Activated naive CD8-positive, alpha-beta T cell treated with anti-CD3 and anti-CD28 coated beads, Interleukin-2, amount 50 U/mL, for 24 hours (primary cell): ENCODE measurements around the gene MYO15B.
"Not testable (repeated sequence)": the region's sequence is repeated elsewhere in the genome, so short reads cannot be mapped to it uniquely, and the experiment has no call there.

Experiments
- ATAC-seq: fragments of 150-1000 bp; cut with Tn5 transposase; one replicate; pipeline ENCODE4 v1.10.0; 2021
- DNase-seq: peaks from one replicate; pipeline ENCODE4 v3.0.0; 2021
- H3K27ac Mint-ChIP-seq: one replicate; pipeline ENCODE4 v1.8.0; 2021; ENCODE audit warnings: mild to moderate bottlenecking, mixed read lengths
- H3K27me3 Mint-ChIP-seq: one replicate; pipeline ENCODE4 v1.8.0; 2021; ENCODE audit warnings: mixed read lengths
- H3K36me3 Mint-ChIP-seq: one replicate; pipeline ENCODE4 v1.8.0; 2021; ENCODE audit warnings: low read depth, mixed read lengths
- H3K4me1 Mint-ChIP-seq: one replicate; pipeline ENCODE4 v1.8.0; 2021; ENCODE audit warnings: mixed read lengths
- H3K4me3 Mint-ChIP-seq: one replicate; pipeline ENCODE4 v1.8.0; 2021; ENCODE audit warnings: mild to moderate bottlenecking, moderate library complexity, mixed read lengths
- H3K9me3 Mint-ChIP-seq: one replicate; pipeline ENCODE4 v1.8.0; 2021; ENCODE audit warnings: mixed read lengths

Gene MYO15B

DNA sequence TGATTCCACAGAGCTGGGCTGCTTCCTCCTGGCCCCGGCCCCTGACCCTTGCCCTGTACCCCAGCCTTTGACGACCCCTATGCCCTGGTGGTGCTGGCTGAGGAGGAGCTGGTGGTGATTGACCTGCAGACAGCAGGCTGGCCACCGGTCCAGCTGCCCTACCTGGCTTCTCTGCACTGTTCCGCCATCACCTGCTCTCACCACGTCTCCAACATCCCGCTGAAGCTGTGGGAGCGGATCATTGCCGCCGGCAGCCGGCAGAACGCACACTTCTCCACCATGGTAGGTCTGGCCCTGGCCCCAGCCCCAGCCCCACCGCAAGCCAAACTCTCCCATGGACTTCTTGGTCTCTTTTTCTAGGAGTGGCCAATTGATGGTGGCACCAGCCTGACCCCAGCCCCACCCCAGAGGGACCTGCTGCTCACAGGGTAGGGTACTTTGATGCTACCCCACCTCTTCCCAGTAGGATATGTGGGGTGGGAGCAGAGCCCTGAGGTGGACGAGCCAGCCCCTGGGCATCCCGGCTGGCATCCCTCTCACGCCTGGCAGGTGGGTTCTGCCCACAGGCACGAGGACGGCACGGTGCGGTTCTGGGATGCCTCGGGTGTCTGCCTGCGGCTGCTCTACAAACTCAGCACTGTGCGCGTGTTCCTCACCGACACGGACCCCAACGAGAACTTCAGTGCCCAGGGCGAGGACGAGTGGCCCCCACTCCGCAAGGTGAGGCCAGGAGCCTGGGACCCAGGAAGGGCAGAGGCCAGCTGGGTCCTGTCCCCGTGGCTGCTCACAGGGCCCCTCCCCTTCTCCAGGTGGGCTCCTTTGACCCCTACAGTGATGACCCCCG is 19.0 kb upstream of the MYO15B start:
- Mint-ChIP-seq H3K27ac (no peak overlapping the region), H3K4me3 (no peak overlapping the region), H3K36me3 (no peaks in the 10 kb centered on the region), H3K27me3 (no peaks in the 10 kb centered on the region), H3K9me3 (no peaks in the 10 kb centered on the region), H3K4me1 (no peaks in the 10 kb centered on the region)
- no peak for ATAC-seq
- DNase-seq, result no peak

DNA sequence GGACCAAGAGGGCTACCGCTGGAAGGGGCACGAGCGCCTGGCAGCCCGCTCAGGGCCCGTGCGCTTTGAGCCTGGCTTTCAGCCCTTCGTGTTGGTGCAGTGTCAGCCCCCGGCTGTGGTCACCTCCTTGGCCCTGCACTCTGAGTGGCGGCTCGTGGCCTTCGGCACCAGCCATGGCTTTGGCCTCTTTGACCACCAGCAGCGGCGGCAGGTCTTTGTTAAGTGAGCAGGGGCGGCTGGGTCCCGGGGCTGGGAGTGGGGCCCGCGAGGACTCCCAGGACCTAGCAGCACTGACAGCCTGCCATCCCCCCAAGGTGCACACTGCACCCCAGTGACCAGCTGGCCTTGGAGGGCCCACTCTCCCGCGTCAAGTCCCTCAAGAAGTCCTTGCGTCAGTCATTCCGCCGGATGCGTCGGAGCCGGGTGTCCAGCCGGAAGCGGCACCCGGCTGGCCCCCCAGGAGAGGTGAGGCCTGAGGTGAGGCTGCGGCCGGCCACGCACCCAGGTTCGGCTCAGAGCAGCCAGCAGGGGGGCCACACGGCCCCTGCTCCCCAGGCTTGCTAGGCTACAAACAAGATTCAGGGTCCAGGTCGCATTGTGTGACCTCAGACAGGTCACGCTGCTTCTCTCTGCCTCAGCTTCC is 17.4 kb upstream of the MYO15B start:
- Mint-ChIP-seq H3K36me3 (no peaks in the 10 kb centered on the region), H3K4me1 (no peaks in the 10 kb centered on the region), H3K27me3 (no peaks in the 10 kb centered on the region), H3K4me3 (no peak overlapping the region), H3K9me3 (no peaks in the 10 kb centered on the region), H3K27ac (no peak overlapping the region)
- DNase-seq (no peak), ATAC-seq (no peak)

DNA sequence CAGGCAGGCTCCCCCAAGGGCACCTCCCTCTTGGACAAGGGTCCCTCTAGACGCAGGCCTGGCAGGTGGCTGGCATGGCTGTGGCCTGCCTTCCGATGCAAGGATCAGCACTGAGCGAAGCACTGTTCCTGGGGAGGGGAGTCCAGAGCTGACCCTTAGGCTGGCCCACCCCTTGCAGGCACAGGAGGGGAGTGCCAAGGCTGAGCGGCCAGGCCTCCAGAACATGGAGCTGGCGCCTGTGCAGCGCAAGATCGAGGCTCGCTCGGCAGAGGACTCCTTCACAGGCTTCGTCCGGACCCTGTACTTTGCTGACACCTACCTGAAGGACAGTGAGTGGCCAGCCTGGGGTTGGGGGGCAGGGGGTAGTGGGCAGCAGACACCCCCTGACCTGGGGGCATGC is 16.8 kb upstream of the MYO15B start:
- DNase-seq (no peak), ATAC-seq (no peak)
- H3K4me1 Mint-ChIP-seq, result no peaks in the 10 kb centered on the region
- H3K36me3 Mint-ChIP-seq, result no peaks in the 10 kb centered on the region
- no peaks in the 10 kb centered on the region for H3K9me3 Mint-ChIP-seq
- no peak overlapping the region for H3K4me3 Mint-ChIP-seq
- H3K27me3 Mint-ChIP-seq, result no peaks in the 10 kb centered on the region
- no peak overlapping the region for H3K27ac Mint-ChIP-seq

DNA sequence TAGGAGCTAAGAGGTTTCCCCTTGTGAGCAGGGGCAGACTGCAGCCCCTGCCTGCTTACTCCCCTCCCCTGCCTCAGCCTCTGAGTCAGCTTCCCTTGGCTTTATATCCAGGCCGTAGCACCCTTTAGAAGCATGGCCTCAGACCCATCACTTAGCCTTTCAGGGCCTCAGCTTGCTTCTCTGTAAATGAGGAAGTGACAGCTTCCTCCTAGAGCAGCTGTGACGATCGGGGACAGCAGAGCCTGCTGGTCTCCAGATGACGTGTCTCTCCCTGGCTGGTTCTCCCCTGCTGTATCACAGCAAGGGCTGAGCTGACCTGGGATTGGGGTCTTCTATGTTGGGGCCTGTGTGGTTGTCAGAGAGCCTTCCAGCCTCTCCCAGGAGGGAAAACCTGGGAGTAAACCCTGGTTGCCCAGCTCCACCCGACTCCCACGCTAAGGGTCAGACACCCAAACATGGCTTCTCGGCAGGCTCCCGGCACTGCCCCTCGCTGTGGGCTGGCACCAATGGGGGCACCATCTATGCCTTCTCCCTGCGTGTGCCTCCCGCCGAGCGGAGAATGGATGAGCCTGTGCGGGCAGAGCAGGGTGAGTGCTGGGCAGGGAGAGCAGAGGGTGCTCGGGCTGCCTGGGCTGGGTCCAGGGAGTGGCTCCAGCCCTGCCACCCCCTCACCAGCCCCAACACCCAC is 16.3 kb upstream of the MYO15B start:
- Mint-ChIP-seq H3K36me3 (no peaks in the 10 kb centered on the region), H3K9me3 (no peaks in the 10 kb centered on the region), H3K4me3 (no peak overlapping the region), H3K27ac (no peak overlapping the region), H3K27me3 (no peaks in the 10 kb centered on the region), H3K4me1 (no peaks in the 10 kb centered on the region)
- ATAC-seq, result peak; percentile 25
- peak; percentile 13 for DNase-seq

DNA sequence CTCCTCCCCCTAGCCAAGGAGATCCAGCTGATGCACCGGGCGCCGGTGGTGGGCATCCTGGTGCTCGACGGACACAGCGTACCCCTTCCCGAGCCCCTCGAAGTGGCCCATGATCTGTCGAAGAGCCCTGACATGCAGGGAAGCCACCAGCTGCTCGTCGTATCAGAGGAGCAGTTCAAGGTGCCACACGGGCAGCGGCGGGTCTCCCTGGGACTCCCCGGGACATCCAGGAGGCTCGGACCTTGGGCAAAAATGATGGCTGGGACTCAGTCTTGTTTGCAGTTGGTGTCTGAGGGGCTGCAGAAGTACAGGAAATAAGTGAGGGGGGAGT is 15.8 kb upstream of the MYO15B start:
- ATAC-seq, result no peak
- H3K27me3 Mint-ChIP-seq, result no peaks in the 10 kb centered on the region
- no peak overlapping the region for H3K4me3 Mint-ChIP-seq
- H3K4me1 Mint-ChIP-seq, result no peaks in the 10 kb centered on the region
- DNase-seq, result no peak
- no peaks in the 10 kb centered on the region for H3K9me3 Mint-ChIP-seq
- H3K36me3 Mint-ChIP-seq, result no peaks in the 10 kb centered on the region
- H3K27ac Mint-ChIP-seq, result no peak overlapping the region

DNA sequence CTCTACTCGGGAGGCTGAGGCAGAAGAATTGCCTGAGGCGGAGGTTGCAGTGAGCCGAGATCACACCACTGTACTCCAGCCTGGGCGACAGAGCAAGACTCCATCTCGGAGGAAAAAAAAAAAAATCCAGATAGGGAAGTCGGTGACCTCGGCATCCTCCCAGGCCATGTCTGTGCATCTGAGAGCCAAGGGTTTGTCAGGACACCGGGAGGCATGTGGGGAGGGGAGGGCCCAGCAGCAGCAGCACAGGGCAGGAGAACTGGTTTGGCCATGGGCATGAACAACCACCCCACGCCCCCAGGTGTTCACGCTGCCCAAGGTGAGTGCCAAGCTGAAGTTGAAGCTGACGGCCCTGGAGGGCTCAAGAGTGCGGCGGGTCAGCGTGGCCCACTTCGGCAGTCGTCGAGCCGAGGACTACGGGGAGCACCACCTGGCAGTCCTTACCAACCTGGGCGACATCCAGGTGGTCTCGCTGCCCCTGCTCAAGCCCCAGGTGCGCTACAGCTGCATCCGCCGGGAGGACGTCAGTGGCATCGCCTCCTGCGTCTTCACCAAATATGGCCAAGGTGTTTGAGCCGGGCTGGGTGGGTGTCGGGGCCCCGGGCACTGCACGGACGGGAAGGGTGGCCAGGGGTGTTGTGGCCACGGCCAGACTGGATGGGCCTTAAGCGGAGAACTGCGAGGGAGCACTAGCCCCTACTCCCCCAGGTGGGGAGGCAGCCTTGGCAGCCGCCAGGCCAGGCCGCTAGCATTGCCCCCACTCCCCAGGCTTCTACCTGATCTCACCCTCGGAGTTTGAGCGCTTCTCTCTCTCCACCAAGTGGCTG is 14.7 kb upstream of the MYO15B start:
- no peaks in the 10 kb centered on the region for H3K9me3 Mint-ChIP-seq
- no peak for DNase-seq
- H3K4me1 Mint-ChIP-seq, result no peaks in the 10 kb centered on the region
- H3K4me3 Mint-ChIP-seq, result no peak overlapping the region
- ATAC-seq, result no peak
- no peaks in the 10 kb centered on the region for H3K27me3 Mint-ChIP-seq
- no peaks in the 10 kb centered on the region for H3K36me3 Mint-ChIP-seq
- no peak overlapping the region for H3K27ac Mint-ChIP-seq

DNA sequence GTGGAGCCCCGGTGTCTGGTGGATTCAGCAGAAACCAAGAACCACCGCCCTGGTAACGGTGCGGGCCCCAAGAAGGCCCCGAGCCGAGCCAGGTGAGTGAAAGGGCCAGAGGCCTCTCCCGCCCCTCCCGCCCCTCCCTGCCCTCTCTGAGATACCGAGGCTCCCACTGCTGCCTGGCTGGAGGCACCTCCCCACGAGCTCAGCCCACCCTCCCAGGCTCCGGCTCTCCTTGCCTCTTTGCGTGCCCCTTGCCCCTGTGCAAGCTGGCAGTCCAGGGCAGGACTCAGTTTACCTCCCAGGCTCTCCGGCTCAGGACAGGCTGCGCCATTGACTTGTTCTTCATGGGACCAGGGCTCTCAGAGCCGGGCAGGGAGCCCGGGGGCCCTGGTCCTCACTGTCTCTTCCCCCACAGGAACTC is 14.1 kb upstream of the MYO15B start:
- H3K4me3 Mint-ChIP-seq, result no peak overlapping the region
- H3K4me1 Mint-ChIP-seq, result no peaks in the 10 kb centered on the region
- H3K9me3 Mint-ChIP-seq, result no peaks in the 10 kb centered on the region
- no peak for DNase-seq
- H3K27ac Mint-ChIP-seq, result no peak overlapping the region
- H3K36me3 Mint-ChIP-seq, result no peaks in the 10 kb centered on the region
- no peaks in the 10 kb centered on the region for H3K27me3 Mint-ChIP-seq
- no peak for ATAC-seq

DNA sequence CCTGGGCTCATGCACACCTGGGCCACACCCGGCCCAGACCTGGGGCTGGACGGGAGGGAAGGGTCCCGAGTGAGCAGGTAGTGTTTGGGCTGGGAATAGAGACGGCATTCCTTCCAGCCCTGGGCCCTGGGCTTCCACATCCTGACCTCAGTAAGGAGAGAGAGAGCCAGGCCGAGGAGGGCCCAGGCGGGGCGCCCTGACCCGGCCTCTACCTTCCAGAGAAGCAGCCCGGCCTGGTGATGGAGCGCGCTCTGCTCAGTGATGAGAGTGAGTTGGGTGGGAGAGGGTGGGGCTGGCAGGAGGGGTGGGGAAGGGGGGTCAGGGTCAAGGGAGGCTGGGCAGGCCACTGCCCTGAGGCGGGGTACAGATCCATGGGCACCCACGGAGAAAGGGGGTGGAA is 13.6 kb upstream of the MYO15B start:
- H3K27me3 Mint-ChIP-seq, result no peaks in the 10 kb centered on the region
- H3K27ac Mint-ChIP-seq, result no peak overlapping the region
- no peak overlapping the region for H3K4me3 Mint-ChIP-seq
- ATAC-seq (no peak), DNase-seq (no peak)
- no peaks in the 10 kb centered on the region for H3K9me3 Mint-ChIP-seq
- no peaks in the 10 kb centered on the region for H3K36me3 Mint-ChIP-seq
- no peaks in the 10 kb centered on the region for H3K4me1 Mint-ChIP-seq

DNA sequence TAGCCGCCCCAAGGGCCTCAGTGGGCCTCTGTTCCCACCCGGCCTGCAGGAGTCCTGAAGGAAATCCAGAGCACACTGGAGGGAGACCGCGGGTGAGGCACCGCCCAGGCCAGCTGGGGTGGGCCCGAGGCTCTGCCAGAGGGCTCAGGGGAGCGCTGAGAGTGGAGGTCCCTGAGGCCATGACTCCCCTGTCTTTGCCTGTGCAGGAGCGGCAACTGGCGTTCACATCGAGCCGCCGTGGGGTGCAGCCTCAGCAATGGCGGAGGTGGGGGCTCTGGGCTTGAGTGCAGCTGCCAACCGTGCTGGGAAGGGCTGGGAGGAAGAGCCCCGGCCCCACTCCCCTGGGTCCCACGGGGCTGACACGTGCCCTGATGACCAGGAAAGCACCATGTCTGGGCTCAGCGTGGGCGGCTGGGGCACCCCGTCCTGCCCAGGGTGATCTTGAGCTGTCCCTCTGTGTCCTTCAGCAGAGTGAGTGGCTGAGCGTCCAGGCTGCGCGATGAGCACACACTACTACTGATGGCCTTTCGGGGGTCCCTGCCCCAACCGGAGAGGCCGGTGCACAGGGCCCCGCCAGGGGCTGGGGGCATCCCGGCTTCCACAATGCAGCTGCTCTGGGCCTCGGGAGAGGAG is 13.1 kb upstream of the MYO15B start:
- Mint-ChIP-seq H3K27ac (no peak overlapping the region), H3K36me3 (no peaks in the 10 kb centered on the region), H3K9me3 (no peaks in the 10 kb centered on the region), H3K27me3 (no peaks in the 10 kb centered on the region), H3K4me1 (no peaks in the 10 kb centered on the region), H3K4me3 (no peak overlapping the region)
- ATAC-seq, result no peak
- no peak for DNase-seq

DNA sequence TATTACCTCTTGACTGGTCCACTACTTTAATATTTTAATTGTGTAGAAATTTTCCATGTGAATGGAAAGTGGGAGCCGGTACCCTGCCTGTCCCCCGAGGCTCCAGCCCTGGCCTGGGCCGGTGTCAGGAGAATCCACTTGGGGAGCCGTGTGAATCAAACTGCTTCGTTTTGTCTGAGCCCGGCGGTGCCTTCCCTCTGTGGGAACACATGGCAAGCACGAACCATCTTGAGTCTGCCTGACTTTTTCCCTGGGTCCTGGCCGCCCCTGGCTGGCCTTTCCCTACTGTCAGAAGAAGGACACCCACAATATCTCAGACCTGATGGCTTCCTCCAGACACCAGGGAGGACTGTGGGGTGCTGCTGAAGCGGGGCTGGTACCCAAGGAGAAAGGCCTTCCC is 12.4 kb upstream of the MYO15B start:
- H3K27ac Mint-ChIP-seq, result no peak overlapping the region
- no peaks in the 10 kb centered on the region for H3K36me3 Mint-ChIP-seq
- ATAC-seq, result no peak
- DNase-seq, result no peak
- H3K27me3 Mint-ChIP-seq, result no peaks in the 10 kb centered on the region
- H3K9me3 Mint-ChIP-seq, result no peaks in the 10 kb centered on the region
- no peak overlapping the region for H3K4me3 Mint-ChIP-seq
- H3K4me1 Mint-ChIP-seq, result no peaks in the 10 kb centered on the region

DNA sequence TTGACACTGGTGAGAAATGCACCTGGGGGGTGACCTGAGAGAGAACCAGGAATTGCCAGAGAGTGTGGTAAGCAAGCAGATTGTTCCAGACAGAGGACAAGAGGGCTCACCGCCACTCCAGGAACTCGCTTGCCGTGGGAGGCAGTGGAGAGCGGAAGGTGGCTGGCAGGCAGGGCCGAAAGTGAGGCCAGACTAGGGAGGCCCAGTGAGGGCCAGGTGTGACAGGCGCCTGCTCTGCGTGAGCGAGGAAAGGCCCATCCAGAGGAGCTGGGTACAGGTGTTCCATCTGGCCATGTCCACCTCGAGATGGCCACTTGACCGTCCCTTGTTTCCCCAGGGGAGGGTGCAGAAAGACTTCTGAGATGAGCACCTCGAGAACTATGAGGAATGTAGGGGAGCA is 11.9 kb upstream of the MYO15B start:
- DNase-seq, result no peak
- H3K9me3 Mint-ChIP-seq, result no peaks in the 10 kb centered on the region
- no peak for ATAC-seq
- no peak overlapping the region for H3K4me3 Mint-ChIP-seq
- no peaks in the 10 kb centered on the region for H3K36me3 Mint-ChIP-seq
- H3K27me3 Mint-ChIP-seq, result no peaks in the 10 kb centered on the region
- no peak overlapping the region for H3K27ac Mint-ChIP-seq
- no peaks in the 10 kb centered on the region for H3K4me1 Mint-ChIP-seq

DNA sequence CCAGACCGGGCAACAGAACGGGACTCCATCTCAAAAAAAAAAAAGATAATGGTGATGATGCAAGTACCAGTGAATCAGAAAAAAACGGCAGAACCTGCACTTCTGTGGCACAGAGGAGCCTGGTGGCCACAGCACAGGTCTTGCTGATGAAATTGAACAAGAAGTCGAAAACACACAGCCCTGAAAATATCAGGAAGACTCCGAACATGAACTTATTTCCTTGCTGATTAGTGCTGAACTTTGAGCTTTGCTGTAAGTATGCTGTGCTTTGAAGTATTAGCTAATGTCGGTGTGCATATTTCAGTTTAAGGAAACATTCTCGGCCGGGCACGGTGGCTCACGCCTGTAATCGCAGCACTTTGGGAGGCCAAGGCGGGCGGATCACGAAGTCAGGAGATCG is 10.9 kb upstream of the MYO15B start:
- Mint-ChIP-seq H3K36me3 (no peaks in the 10 kb centered on the region), H3K4me3 (no peak overlapping the region), H3K27ac (no peak overlapping the region), H3K9me3 (no peaks in the 10 kb centered on the region), H3K27me3 (no peaks in the 10 kb centered on the region), H3K4me1 (peaks cover 7% of the 10 kb centered on the region)
- no peak for DNase-seq
- no peak for ATAC-seq

DNA sequence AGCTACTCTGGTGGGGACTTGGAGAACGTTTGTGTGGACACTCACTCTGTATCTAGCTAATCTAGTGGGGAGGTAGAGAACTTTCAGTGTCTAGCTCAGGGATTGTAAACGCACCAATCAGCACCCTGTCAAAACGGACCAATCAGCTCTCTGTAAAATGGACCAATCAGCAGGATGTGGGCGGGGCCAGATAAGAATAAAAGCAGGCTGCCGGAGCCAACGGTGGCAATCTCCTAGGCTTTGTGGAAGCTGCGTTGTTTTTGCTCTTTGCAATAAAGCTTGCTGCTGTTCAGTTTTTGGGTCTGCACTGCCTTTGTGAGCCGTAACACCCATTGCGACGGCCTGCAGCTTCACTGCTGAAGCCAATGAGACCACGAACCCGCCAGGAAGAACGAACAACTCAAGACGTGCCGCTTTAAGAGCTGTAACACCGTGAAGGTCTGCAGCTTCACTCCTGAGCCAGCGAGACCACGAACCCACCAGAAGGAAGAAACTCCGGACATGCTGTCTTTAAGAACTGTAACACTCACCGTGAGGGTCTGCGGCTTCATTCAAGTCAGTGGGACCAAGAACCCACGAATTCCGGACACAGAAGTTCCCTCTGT is 6.4 kb upstream of the MYO15B start:
- not testable (repeated sequence) for H3K36me3 Mint-ChIP-seq, H3K27me3 Mint-ChIP-seq, H3K27ac Mint-ChIP-seq, H3K9me3 Mint-ChIP-seq, H3K4me1 Mint-ChIP-seq
- H3K4me3 Mint-ChIP-seq, result peak overlapping the region; percentile 80
- ATAC-seq (peak; percentile 38), DNase-seq (peak; percentile 67)

DNA sequence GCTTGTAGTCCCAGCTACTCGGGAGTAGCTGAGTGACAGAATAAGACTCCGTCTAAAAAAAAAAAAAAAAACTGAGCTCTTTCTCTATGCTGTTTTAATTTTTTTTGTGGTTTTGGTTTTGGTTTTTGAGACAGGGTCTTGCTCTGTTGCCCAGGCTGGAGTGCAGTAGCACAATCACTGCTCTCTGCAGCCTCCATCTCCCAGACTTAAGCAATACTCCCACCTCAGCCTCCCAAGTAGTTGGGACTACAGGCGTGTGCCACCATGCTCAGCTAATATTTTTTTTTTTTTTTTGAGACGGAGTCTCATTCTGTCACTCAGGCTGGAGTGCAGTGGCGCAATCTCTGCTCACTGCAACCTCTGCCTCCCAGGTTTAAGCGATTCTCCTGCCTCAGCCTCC is 4.4 kb upstream of the MYO15B start:
- H3K36me3 Mint-ChIP-seq, H3K27ac Mint-ChIP-seq, DNase-seq, H3K4me3 Mint-ChIP-seq, H3K9me3 Mint-ChIP-seq, H3K27me3 Mint-ChIP-seq, ATAC-seq: not testable (repeated sequence)
- H3K4me1 Mint-ChIP-seq, result peaks cover 14% of the 10 kb centered on the region
